Ovary (tissue), 3 donors: Measurements from ENCODE around the gene SHLD1.

Source experiments
- CTCF ChIP-seq, 3 donors: fragments of 450-650 bp in 2 of 3; fragments of 200-600 bp in 1 of 3; IDR thresholded peaks; one replicate each; pipeline versions ENCODE4 v1.5.1 to v1.8.0; 2016 to 2022; ENCODE audit warnings: antibody characterized with exemption in 3 of 3, mild to moderate bottlenecking in 1 of 3
- POLR2A ChIP-seq: fragments of 450-650 bp; IDR thresholded peaks from one replicate; pipeline ENCODE4 v1.6.1; 2017; ENCODE audit warnings: antibody characterized with exemption, mild to moderate bottlenecking, moderate library complexity
- donor health status: DM: no; HTN: no; CAD: no.

GRCh38 chr20:5885866-5886265, 135.7 kb downstream of the SHLD1 start:
- no peak for TF ChIP-seq CTCF (IDR thresholded peaks at IDR 0.05)
- no peak for TF ChIP-seq POLR2A
